ENCODE results near the gene ACTR1B. TPM values are rescaled to one million over a fixed set of nuclear protein-coding genes. Genes with fewer than 3 reads are reported as not detected.

The ACTR1B gene
- total and polyA plus RNA-seq, 4 donors: 36.4 to 80.0 (median 61.9) TPM

GRCh38 chr2:97659256-97660043, 4.4 kb downstream of the ACTR1B start:
- H3K27me3 ChIP-seq (ENCODE audit: control insufficient read depth in 3 of 3, insufficient read depth in 3 of 3, low read length in 2 of 3): no peaks in the 10 kb centered on the region
- peaks cover 0 to 4% (median under 1%) of the 10 kb centered on the region in 4 donors for H3K9me3 ChIP-seq (ENCODE audit: control insufficient read depth in 4 of 4, insufficient read depth in 3 of 4, low read length in 3 of 4)
- no peak overlapping the region for H3K9ac ChIP-seq (ENCODE audit: insufficient read depth in 1 of 2, low read length in 2 of 2)
- 92 to 95% methylated on average over 28 to 29 of the region's 29 CpGs for WGBS, 2 donors
- no peak overlapping the region for H3K27ac ChIP-seq (ENCODE audit: low read depth in 1 of 2, low read length in 1 of 2)
- ATAC-seq (ENCODE audit: insufficient read depth, low FRiP score): no peak
- no peak for TF ChIP-seq CTCF (IDR thresholded peaks at IDR 0.05; ENCODE audit: control extremely low read depth, extremely low read depth)
- H3K4me1 ChIP-seq (ENCODE audit: control insufficient read depth in 5 of 5, insufficient read depth in 5 of 5, low read length in 5 of 5): peaks cover 3 to 12% (median 5%) of the 10 kb centered on the region in 5 donors
- no peak for DNase-seq
- no peak overlapping the region for H3K4me3 ChIP-seq
- peaks cover 0 to 40% (median 17%) of the 10 kb centered on the region in 4 donors for H3K36me3 ChIP-seq (ENCODE audit: control insufficient read depth in 4 of 4, insufficient read depth in 4 of 4, low read length in 4 of 4)

GRCh38 chr2:97658691-97659157, 5.1 kb downstream of the ACTR1B start:
- Histone ChIP-seq H3K4me1 (ENCODE audit: control insufficient read depth in 5 of 5, insufficient read depth in 5 of 5, low read length in 5 of 5) (peaks cover 3 to 12% (median 5%) of the 10 kb centered on the region in 5 donors), H3K9ac (ENCODE audit: insufficient read depth in 1 of 2, low read length in 2 of 2) (no peak overlapping the region), H3K27ac (ENCODE audit: low read depth in 1 of 2, low read length in 1 of 2) (no peak overlapping the region), H3K9me3 (ENCODE audit: control insufficient read depth in 4 of 4, insufficient read depth in 3 of 4, low read length in 3 of 4) (peaks cover 0 to 11% (median 2%) of the 10 kb centered on the region in 4 donors), H3K27me3 (ENCODE audit: control insufficient read depth in 3 of 3, insufficient read depth in 3 of 3, low read length in 2 of 3) (no peaks in the 10 kb centered on the region), H3K4me3 (no peak overlapping the region), H3K36me3 (ENCODE audit: control insufficient read depth in 4 of 4, insufficient read depth in 4 of 4, low read length in 4 of 4) (peaks cover 0 to 40% (median 22%) of the 10 kb centered on the region in 4 donors)
- ATAC-seq (ENCODE audit: insufficient read depth, low FRiP score) (no peak), DNase-seq (no peak)
- WGBS, 2 donors: 91 to 93% methylated on average over 13 of the region's 13 CpGs
- TF ChIP-seq CTCF (IDR thresholded peaks at IDR 0.05; ENCODE audit: control extremely low read depth, extremely low read depth): no peak

- Histone ChIP-seq H3K4me3 (no peak overlapping the region), H3K9ac (ENCODE audit: insufficient read depth in 1 of 2, low read length in 2 of 2) (no peak overlapping the region), H3K36me3 (ENCODE audit: control insufficient read depth in 4 of 4, insufficient read depth in 4 of 4, low read length in 4 of 4) (peaks cover 0 to 40% (median 22%) of the 10 kb centered on the region in 4 donors), H3K27ac (ENCODE audit: low read depth in 1 of 2, low read length in 1 of 2) (no peak overlapping the region), H3K9me3 (ENCODE audit: control insufficient read depth in 4 of 4, insufficient read depth in 3 of 4, low read length in 3 of 4) (peaks cover 0 to 14% (median 2%) of the 10 kb centered on the region in 4 donors), H3K4me1 (ENCODE audit: control insufficient read depth in 5 of 5, insufficient read depth in 5 of 5, low read length in 5 of 5) (peaks cover 3 to 11% (median 5%) of the 10 kb centered on the region in 5 donors), H3K27me3 (ENCODE audit: control insufficient read depth in 3 of 3, insufficient read depth in 3 of 3, low read length in 2 of 3) (no peaks in the 10 kb centered on the region)
- WGBS, 2 donors: 95% methylated on average over 37 of the region's 37 CpGs
- no peak for TF ChIP-seq CTCF (IDR thresholded peaks at IDR 0.05; ENCODE audit: control extremely low read depth, extremely low read depth)
- DNase-seq (no peak), ATAC-seq (ENCODE audit: insufficient read depth, low FRiP score) (no peak)
Measured at GRCh38 chr2:97657986-97658690, 5.7 kb downstream of the ACTR1B start.

Measured in lung (tissue), 12 donors.